Keratinocyte (primary cell): Measurements from ENCODE around the gene KPNA3. TPM values are rescaled to one million over a fixed set of nuclear protein-coding genes. Genes with fewer than 3 reads are reported as not detected.
A peak's percentile ranks its signal among the peaks of the same experiment; 100 is the strongest.

Experiments
- DNase-seq: peaks from one replicate; pipeline ENCODE4 v3.0.0-alpha.2; 2011; ENCODE audit warnings: low read depth, missing footprints, low spot score
- FAIRE-seq: peaks from 2 replicates; lab custom pipeline; 2011; peaks lifted over from hg19 to GRCh38; lab: Jason Lieb, UNC
- H2AFZ ChIP-seq: 2 replicates; pipeline ENCODE4 v1.6.0; 2012; ENCODE audit warnings: low read length, control low read depth, inconsistent platforms; ENCODE audit not compliant: control insufficient read depth
- H3K27ac ChIP-seq: 2 replicates; pipeline ENCODE4 v1.5.1; 2011; ENCODE audit warnings: low read length; ENCODE audit not compliant: control insufficient read depth, insufficient read depth
- H3K27me3 ChIP-seq: 3 replicates; pipeline ENCODE4 v1.6.0; 2011; ENCODE audit warnings: low read length; ENCODE audit not compliant: control insufficient read depth, insufficient read depth; ENCODE audit errors: extremely low read depth
- H3K36me3 ChIP-seq, 2 experiments: 2 replicates in 1 of 2; 3 replicates in 1 of 2; pipeline ENCODE4 v1.5.1; 2011; ENCODE audit warnings: low read length in 2 of 2, mild to moderate bottlenecking in 1 of 2; ENCODE audit not compliant: control insufficient read depth in 2 of 2, insufficient read depth in 2 of 2; ENCODE audit errors: extremely low read depth in 1 of 2
- H3K4me1 ChIP-seq: 3 replicates; pipeline ENCODE4 v1.5.1; 2011; ENCODE audit warnings: low read length; ENCODE audit not compliant: control insufficient read depth, insufficient read depth; ENCODE audit errors: extremely low read depth
- H3K4me2 ChIP-seq: 3 replicates; pipeline ENCODE4 v1.6.0; 2011; ENCODE audit warnings: low read depth, low read length; ENCODE audit not compliant: control insufficient read depth, insufficient read depth; ENCODE audit errors: extremely low read depth
- H3K4me3 ChIP-seq, 3 experiments: fragments of 200-600 bp in 1 of 3; sonication (generic) in 1 of 3; 2 replicates in 2 of 3; 3 replicates in 1 of 3; pipeline ENCODE4 v1.5.1; 2011 to 2016; ENCODE audit warnings: low read length in 3 of 3, mild to moderate bottlenecking in 3 of 3, control low read depth in 2 of 3, inconsistent platforms in 1 of 3, low read depth in 1 of 3, mixed read lengths in 1 of 3, mixed run types in 1 of 3, moderate library complexity in 1 of 3; ENCODE audit not compliant: control insufficient read depth in 2 of 3, insufficient read depth in 2 of 3; ENCODE audit errors: extremely low read depth in 1 of 3
- H3K79me2 ChIP-seq: 2 replicates; pipeline ENCODE4 v1.6.0; 2012; ENCODE audit warnings: low read length; ENCODE audit not compliant: control insufficient read depth, insufficient read depth
- H3K9ac ChIP-seq: 3 replicates; pipeline ENCODE4 v1.6.0; 2011; ENCODE audit warnings: low read length; ENCODE audit not compliant: control insufficient read depth, insufficient read depth; ENCODE audit errors: extremely low read depth
- H3K9me1 ChIP-seq: 3 replicates; pipeline ENCODE4 v1.6.0; 2011; ENCODE audit warnings: low read length; ENCODE audit not compliant: control insufficient read depth, insufficient read depth; ENCODE audit errors: extremely low read depth
- H3K9me3 ChIP-seq: 2 replicates; pipeline ENCODE4 v1.5.1; 2012; ENCODE audit warnings: low read depth, low read length; ENCODE audit not compliant: control insufficient read depth
- H4K20me1 ChIP-seq: 3 replicates; pipeline ENCODE4 v1.6.0; 2011; ENCODE audit warnings: low read length; ENCODE audit not compliant: control insufficient read depth, insufficient read depth; ENCODE audit errors: extremely low read depth
- EZH2 ChIP-seq: IDR thresholded peaks from one replicate; pipeline ENCODE4 v1.6.1; 2012; ENCODE audit warnings: inconsistent platforms, mild to moderate bottlenecking, low read length, moderate library complexity
- dilution Hi-C: fragments of 300-500 bp; cut with MboI; formaldehyde crosslinking; loops from one replicate; pipeline ENCODE4 v1.7.0; 2020; ENCODE audit warnings: low sequenced_read_pairs; ENCODE audit not compliant: extremely low pct_ligation_motif_present
- polyA plus RNA-seq, 5 experiments: library from polyadenylated mRNA; depleted of rRNA in 3 of 5; stranded (reverse) in 3 of 5; stranded (forward) in 1 of 5; unstranded in 1 of 5; fragments of >200 nt; gene quantifications; 1 replicate in 1 of 5; 2 replicates in 3 of 5; 3 replicates in 1 of 5; pipeline versions ENCODE4 v1.2.1 to v1.2.3, GENCODE V29; 2011 to 2012; ENCODE audit warnings: missing spikeins in 2 of 5, low read depth in 1 of 5, low replicate concordance in 1 of 5
- TF ChIP-seq, protein P1 (sequence below), 3 experiments: IDR thresholded peaks in 1 of 3; conservative IDR thresholded peaks in 1 of 3; optimal IDR thresholded peaks in 1 of 3; 2 replicates in 2 of 3; 3 replicates in 1 of 3; pipeline versions ENCODE3 to v1.5.1; 2011; ENCODE audit warnings: low read length in 3 of 3, mild to moderate bottlenecking in 3 of 3, moderate library complexity in 2 of 3, control low read depth in 1 of 3, inconsistent platforms in 1 of 3; ENCODE audit not compliant: insufficient read depth in 2 of 3; ENCODE audit errors: extremely low read depth in 1 of 3

Gene KPNA3
- polyA plus RNA-seq, 1 donor (not counting 4 experiments of a cell fraction or from before 2014, with no cell fraction given): 37.3 TPM

DNA sequence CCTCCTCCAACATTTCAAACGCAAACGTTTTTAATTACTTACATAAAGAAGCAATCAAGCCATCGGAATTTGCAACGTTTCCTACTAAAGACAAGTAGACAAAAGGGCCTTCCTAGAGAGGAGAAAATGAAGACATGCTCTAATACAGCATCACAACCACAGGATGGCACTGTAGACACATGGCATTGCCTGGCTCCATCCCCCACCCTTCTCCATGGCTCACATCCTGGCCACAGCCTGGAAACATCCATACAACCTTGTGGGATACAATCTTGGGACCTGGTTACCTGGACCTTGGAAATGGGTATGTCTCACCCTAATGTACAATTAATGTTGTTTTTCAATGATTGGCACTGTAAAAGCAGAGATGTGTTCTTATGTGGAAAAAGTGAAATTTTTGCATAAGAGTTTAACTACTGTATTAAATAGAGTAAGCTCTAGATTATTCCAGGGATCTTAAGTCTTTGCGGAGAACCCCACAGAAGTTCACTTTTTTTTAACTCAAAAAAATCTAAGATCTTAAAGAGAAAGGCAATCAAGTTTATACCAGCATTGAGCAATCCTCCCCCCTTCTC, 122.7 kb downstream of the KPNA3 start:
- Histone ChIP-seq H3K4me1 (no peaks in the 10 kb centered on the region), H3K4me3 (no peak overlapping the region), H3K9me3 (no peaks in the 10 kb centered on the region), H3K36me3 (peaks cover 12 to 16% of the 10 kb centered on the region in 2 experiments), H4K20me1 (no peaks in the 10 kb centered on the region), H3K27me3 (no peaks in the 10 kb centered on the region), H2AFZ (no peak overlapping the region), H3K4me2 (no peak overlapping the region), H3K9ac (no peak overlapping the region), H3K27ac (no peak overlapping the region), H3K79me2 (peaks cover 5% of the 10 kb centered on the region), H3K9me1 (no peaks in the 10 kb centered on the region)
- FAIRE-seq (peak; percentile 83), DNase-seq (no peak)
- TF ChIP-seq EZH2: no peak
- TF ChIP-seq, protein P1, sequence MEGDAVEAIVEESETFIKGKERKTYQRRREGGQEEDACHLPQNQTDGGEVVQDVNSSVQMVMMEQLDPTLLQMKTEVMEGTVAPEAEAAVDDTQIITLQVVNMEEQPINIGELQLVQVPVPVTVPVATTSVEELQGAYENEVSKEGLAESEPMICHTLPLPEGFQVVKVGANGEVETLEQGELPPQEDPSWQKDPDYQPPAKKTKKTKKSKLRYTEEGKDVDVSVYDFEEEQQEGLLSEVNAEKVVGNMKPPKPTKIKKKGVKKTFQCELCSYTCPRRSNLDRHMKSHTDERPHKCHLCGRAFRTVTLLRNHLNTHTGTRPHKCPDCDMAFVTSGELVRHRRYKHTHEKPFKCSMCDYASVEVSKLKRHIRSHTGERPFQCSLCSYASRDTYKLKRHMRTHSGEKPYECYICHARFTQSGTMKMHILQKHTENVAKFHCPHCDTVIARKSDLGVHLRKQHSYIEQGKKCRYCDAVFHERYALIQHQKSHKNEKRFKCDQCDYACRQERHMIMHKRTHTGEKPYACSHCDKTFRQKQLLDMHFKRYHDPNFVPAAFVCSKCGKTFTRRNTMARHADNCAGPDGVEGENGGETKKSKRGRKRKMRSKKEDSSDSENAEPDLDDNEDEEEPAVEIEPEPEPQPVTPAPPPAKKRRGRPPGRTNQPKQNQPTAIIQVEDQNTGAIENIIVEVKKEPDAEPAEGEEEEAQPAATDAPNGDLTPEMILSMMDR (optimal IDR thresholded peaks at IDR 0.05 in 1 of 3, IDR thresholded peaks at IDR 0.05 in 1 of 3, conservative IDR thresholded peaks at IDR 0.05 in 1 of 3; ENCODE audit: extremely low read depth in 1 of 3, insufficient read depth in 2 of 3, low read length in 3 of 3): peak; percentile 79 to 97 (median 90)
- dilution Hi-C loops: no loop called here

DNA sequence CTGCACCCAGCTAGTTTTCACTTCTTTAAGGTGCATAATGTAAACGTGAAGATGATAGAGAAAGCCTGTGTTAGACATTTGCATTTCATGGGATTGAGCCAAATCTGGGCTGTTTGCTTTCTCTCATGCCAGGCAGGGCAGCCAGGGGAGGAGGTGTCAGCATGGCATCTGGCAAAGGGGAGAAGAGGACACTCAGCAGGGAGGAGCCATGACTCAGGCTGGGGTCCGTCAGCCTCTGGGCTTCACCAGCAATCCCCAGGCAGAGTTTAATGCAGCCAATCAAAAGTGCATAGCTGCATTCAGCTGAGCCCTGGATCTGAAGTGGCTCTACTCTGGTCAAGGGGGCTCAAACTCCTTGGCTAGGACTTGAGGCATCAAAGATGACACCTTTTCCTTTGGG, 124.7 kb downstream of the KPNA3 start:
- Histone ChIP-seq H3K27ac (no peak overlapping the region), H2AFZ (no peak overlapping the region), H3K27me3 (no peaks in the 10 kb centered on the region), H3K4me3 (no peak overlapping the region), H3K36me3 (peaks cover 12 to 20% of the 10 kb centered on the region in 2 experiments), H3K9ac (no peak overlapping the region), H3K9me1 (no peaks in the 10 kb centered on the region), H3K9me3 (no peaks in the 10 kb centered on the region), H3K4me2 (no peak overlapping the region), H4K20me1 (no peaks in the 10 kb centered on the region), H3K4me1 (no peaks in the 10 kb centered on the region), H3K79me2 (peaks cover 2% of the 10 kb centered on the region)
- no peak for DNase-seq
- FAIRE-seq: no peak
- dilution Hi-C loops: no loop called here
- no peak for TF ChIP-seq EZH2
- TF ChIP-seq, protein P1 (optimal IDR thresholded peaks at IDR 0.05 in 1 of 3, IDR thresholded peaks at IDR 0.05 in 1 of 3, conservative IDR thresholded peaks at IDR 0.05 in 1 of 3; ENCODE audit: extremely low read depth in 1 of 3, insufficient read depth in 2 of 3, low read length in 3 of 3): no peak
